Posterior cingulate gyrus (tissue), 11 donors: ENCODE results near the gene ACBD3.
A peak's percentile ranks its signal among the peaks of the same experiment; 100 is the strongest.

Source experiments
- DNase-seq, 10 donors: peaks; one replicate each; pipeline versions ENCODE4 v3.0.0 to v3.0.0-alpha.2; 2020 to 2021; ENCODE audit warnings: mixed read lengths in 3 of 10
- intact Hi-C: fragments of 100-400 bp; cut with DNase I; formaldehyde crosslinking; loops from one replicate; pipeline ENCODE4 v1.15.1; 2023

ACBD3 gene

GRCh38 chr1:226119169-226119568 is 67.4 kb downstream of the ACBD3 start:
- no peak for DNase-seq
- intact Hi-C loops, result no loop called here

GRCh38 chr1:226118357-226118756 is 68.2 kb downstream of the ACBD3 start:
- intact Hi-C loops, result no loop called here
- no peak for DNase-seq

GRCh38 chr1:226117330-226117729 is 69.2 kb downstream of the ACBD3 start:
- intact Hi-C loops, result no loop called here
- DNase-seq, result peak in 1 of 10 donors; percentile 8

GRCh38 chr1:226116673-226117072 is 69.9 kb downstream of the ACBD3 start:
- DNase-seq, result no peak
- intact Hi-C loops, result no loop called here

- intact Hi-C loops, result no loop called here
- DNase-seq, result peak in 1 of 10 donors; percentile 15
Measured at GRCh38 chr1:226112626-226113025, 73.9 kb downstream of the ACBD3 start.

- peak in 7 of 10 donors; percentile 16 to 90 (median 43) for DNase-seq
- intact Hi-C loops, result no loop called here
Measured at GRCh38 chr1:226111883-226112261, 74.7 kb downstream of the ACBD3 start.

GRCh38 chr1:226111098-226111882 is 75.3 kb downstream of the ACBD3 start:
- intact Hi-C loops, result no loop called here
- DNase-seq, result peak in 2 of 10 donors; percentile 66 to 88

- DNase-seq, result peak; percentile 29 to 95 (median 50)
- intact Hi-C loops, result no loop called here
Measured at GRCh38 chr1:226110249-226111097, 76.1 kb downstream of the ACBD3 start.

GRCh38 chr1:226109829-226110248 is 76.7 kb downstream of the ACBD3 start:
- intact Hi-C loops, result loop anchor here (1.0 kb wide), 1 partner anchor 46 kb away; no protein-coding TSS in a partner anchor
- peak; percentile 73 to 98 (median 90) for DNase-seq

GRCh38 chr1:226108935-226109828 is 77.4 kb downstream of the ACBD3 start:
- intact Hi-C loops, result loop anchor here (1.0 kb wide), 1 partner anchor 45 kb away; no protein-coding TSS in a partner anchor
- DNase-seq, result peak in 1 of 10 donors; percentile 67

GRCh38 chr1:226107471-226108460 is 78.8 kb downstream of the ACBD3 start:
- peak in 1 of 10 donors; percentile 13 for DNase-seq
- intact Hi-C loops, result no loop called here

- intact Hi-C loops, result no loop called here
- peak in 2 of 10 donors; percentile 9 to 67 for DNase-seq
Measured at GRCh38 chr1:226104671-226105121, 81.8 kb downstream of the ACBD3 start.

GRCh38 chr1:226100436-226101391 is 85.8 kb downstream of the ACBD3 start:
- peak in 8 of 10 donors; percentile 23 to 91 (median 58) for DNase-seq
- intact Hi-C loops, result no loop called here

GRCh38 chr1:226098870-226099835 is 87.4 kb downstream of the ACBD3 start:
- peak in 1 of 10 donors; percentile 46 for DNase-seq
- intact Hi-C loops, result no loop called here

- intact Hi-C loops, result no loop called here
- peak in 1 of 10 donors; percentile 32 for DNase-seq
Measured at GRCh38 chr1:226097866-226098625, 88.5 kb downstream of the ACBD3 start.

- DNase-seq, result peak in 1 of 10 donors; percentile 44
- intact Hi-C loops, result no loop called here
Measured at GRCh38 chr1:226095286-226095685, 91.3 kb downstream of the ACBD3 start.
